ENCODE data around the gene STIM1. TPM values are rescaled to one million over a fixed set of nuclear protein-coding genes. Genes with fewer than 3 reads are reported as not detected.
"Not testable (repeated sequence)": the region's sequence is repeated elsewhere in the genome, so short reads cannot be mapped to it uniquely, and the experiment has no call there.

STIM1 gene
- total RNA-seq, 2 experiments from 2014 or later = 103 to 108 TPM

DNA sequence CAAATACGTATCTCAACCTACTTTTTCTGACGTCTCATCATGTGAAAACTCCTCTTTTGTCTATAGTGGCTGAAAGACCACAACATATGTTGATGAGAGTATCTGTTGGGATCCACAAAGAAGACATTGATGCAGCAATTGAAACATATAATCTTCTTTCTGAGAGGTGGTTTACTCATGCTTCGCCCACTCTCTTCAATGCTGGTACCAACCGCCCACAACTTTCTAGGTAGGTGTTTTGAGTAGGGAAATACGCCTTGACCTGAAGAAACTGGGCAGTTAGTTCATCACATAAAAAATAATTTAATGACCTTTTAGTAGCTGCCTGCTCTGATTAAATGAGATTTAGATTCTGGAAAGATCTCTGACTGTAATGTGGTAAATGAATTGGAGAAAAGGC is 256.4 kb downstream of the STIM1 start:
- CTCF ChIA-PET = interaction anchor here (1.2 kb wide), 1 partner anchor 14 kb away, joined by 3 read pairs; no protein-coding TSS in a partner anchor
- H3K36me3 Mint-ChIP-seq (ENCODE audit: low read depth) = peaks cover 63% of the 10 kb centered on the region
- POLR2A ChIA-PET = no interaction called here
- H3K9me3 Mint-ChIP-seq = no peaks in the 10 kb centered on the region
- no peaks in the 10 kb centered on the region for H3K27me3 Mint-ChIP-seq
- no peak overlapping the region for H3K4me3 Mint-ChIP-seq
- H3K4me1 Mint-ChIP-seq = peaks cover 10% of the 10 kb centered on the region
- DNase-seq = no peak
- no peak overlapping the region for H3K27ac Mint-ChIP-seq

DNA sequence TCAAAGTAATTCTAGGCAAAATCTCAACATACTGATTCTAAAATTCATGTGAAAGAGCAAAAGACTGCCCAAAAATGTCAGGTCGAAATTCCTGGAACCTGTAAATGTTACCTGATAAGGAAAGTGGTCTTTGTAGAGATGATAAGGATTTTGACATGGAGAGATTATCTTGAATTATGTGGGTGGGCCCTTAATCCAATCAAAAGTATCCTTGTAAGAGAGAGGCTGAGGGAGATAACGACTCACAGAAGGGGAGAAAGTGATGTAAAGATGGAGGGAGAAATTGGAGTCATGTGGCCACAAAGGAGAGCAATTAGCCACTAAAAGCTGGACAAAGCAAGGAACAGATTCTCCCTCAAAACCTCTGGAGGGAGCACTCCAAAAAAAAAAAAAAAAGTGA is 259.7 kb downstream of the STIM1 start:
- no peak overlapping the region for H3K4me3 Mint-ChIP-seq
- peaks cover 6% of the 10 kb centered on the region for H3K4me1 Mint-ChIP-seq
- DNase-seq = no peak
- peaks cover 65% of the 10 kb centered on the region for H3K36me3 Mint-ChIP-seq (ENCODE audit: low read depth)
- CTCF ChIA-PET = interaction anchor here (0.9 kb wide), 1 partner anchor 385 kb away, joined by 3 read pairs; no protein-coding TSS in a partner anchor
- POLR2A ChIA-PET = no interaction called here
- no peaks in the 10 kb centered on the region for H3K9me3 Mint-ChIP-seq
- no peaks in the 10 kb centered on the region for H3K27me3 Mint-ChIP-seq
- H3K27ac Mint-ChIP-seq = no peak overlapping the region

DNA sequence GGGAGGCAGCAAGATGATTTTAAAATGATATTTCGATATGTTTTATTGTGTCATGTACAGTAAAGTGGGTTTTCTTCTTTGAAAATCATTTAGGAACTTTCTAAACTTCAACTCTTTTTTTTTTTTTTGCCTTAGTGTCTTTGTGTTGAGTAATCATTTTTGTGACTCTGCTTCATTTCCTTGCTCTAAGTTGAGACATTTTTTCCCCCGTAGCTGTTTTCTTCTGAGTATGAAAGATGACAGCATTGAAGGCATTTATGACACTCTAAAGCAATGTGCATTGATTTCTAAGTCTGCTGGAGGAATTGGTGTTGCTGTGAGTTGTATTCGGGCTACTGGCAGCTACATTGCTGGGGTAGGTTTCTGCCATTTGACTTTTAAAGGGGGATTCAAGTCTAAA is 262.6 kb downstream of the STIM1 start:
- Mint-ChIP-seq H3K27me3 (no peaks in the 10 kb centered on the region), H3K4me1 (peaks cover 6% of the 10 kb centered on the region), H3K27ac (no peak overlapping the region), H3K9me3 (no peaks in the 10 kb centered on the region), H3K36me3 (ENCODE audit: low read depth) (peaks cover 68% of the 10 kb centered on the region), H3K4me3 (no peak overlapping the region)
- POLR2A ChIA-PET = no interaction called here
- CTCF ChIA-PET = interaction anchor here (1.1 kb wide), 1 partner anchor 15 kb away, joined by 4 read pairs; no protein-coding TSS in a partner anchor
- no peak for DNase-seq

GRCh38 chr11:4123218-4123617 is 267.8 kb downstream of the STIM1 start:
- CTCF ChIA-PET = interaction anchor here (0.7 kb wide), 1 partner anchor 366 kb away, joined by 3 read pairs; no protein-coding TSS in a partner anchor
- Mint-ChIP-seq H3K27me3 (no peaks in the 10 kb centered on the region), H3K36me3 (ENCODE audit: low read depth) (peaks cover 76% of the 10 kb centered on the region), H3K4me1 (peaks cover 1% of the 10 kb centered on the region), H3K4me3 (no peak overlapping the region), H3K27ac (no peak overlapping the region), H3K9me3 (no peaks in the 10 kb centered on the region)
- DNase-seq = no peak
- POLR2A ChIA-PET = no interaction called here

DNA sequence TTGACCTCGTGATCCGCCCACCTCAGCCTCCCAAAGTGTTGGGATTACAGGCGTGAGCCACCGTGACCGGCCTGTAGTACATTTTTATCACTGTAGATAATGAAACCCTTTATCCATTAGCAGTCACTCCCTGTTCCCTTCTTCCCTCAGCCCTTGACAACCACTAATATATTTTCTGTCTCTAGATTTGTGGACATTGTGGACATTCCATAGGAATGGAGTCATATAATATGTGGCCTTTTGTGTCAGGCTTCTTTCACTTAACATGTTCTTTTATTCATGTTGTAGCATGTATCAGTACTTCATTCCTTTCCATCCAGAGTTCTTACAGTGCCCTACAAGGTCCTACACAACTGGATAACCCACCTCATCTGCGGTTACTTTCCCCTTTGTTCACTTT is 269.7 kb downstream of the STIM1 start:
- ChIA-PET CTCF (no interaction called here), POLR2A (no interaction called here)
- peaks cover 1% of the 10 kb centered on the region for H3K4me1 Mint-ChIP-seq
- H3K9me3 Mint-ChIP-seq = no peaks in the 10 kb centered on the region
- no peak overlapping the region for H3K4me3 Mint-ChIP-seq
- no peak overlapping the region for H3K27ac Mint-ChIP-seq
- H3K36me3 Mint-ChIP-seq (ENCODE audit: low read depth) = peaks cover 73% of the 10 kb centered on the region
- no peaks in the 10 kb centered on the region for H3K27me3 Mint-ChIP-seq
- DNase-seq = no peak

DNA sequence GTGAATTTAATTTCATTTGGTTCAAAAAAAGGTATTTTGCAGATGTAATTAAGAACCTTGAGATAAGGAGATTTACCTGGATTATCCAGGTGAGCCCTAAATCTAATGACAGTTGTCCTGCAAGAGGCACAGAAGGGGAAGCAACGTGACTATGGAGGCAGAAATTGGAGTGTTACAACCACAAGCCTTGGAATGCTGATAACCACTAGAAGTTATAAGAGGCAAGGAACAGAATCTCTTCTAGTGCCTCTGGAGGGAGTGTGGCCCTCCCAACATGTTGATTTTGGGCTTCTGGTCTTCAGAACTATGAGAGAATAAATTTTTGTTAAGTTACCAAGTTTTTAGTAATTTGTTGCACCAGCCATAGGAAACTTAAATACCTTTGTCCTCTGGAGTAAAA is 271.9 kb downstream of the STIM1 start:
- POLR2A ChIA-PET = no interaction called here
- H3K4me1 Mint-ChIP-seq = peaks cover 1% of the 10 kb centered on the region
- peaks cover 71% of the 10 kb centered on the region for H3K36me3 Mint-ChIP-seq (ENCODE audit: low read depth)
- CTCF ChIA-PET = no interaction called here
- no peaks in the 10 kb centered on the region for H3K9me3 Mint-ChIP-seq
- no peaks in the 10 kb centered on the region for H3K27me3 Mint-ChIP-seq
- no peak for DNase-seq
- no peak overlapping the region for H3K27ac Mint-ChIP-seq
- no peak overlapping the region for H3K4me3 Mint-ChIP-seq

DNA sequence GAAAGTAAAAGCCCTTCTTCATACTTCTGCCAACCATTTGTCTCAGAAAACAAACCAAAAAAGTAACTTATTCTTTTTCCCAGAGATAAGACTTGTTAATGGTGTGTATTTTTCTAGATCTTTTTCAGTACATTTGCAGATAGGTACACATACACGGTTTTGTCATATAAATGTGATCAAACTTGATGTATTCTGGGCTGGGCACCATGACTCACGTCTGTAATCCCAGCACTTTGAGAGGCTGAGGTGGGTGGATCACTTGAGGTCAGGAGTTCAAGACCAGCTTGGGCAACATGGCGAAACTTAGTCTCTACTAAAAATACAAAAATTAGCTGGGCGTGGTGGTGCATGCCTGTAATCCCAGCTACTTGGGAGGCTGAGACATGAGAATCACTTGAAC is 274.8 kb downstream of the STIM1 start:
- CTCF ChIA-PET = interaction anchor here (0.7 to 0.8 kb wide), 2 partner anchors 13 to 35 kb away, joined by 3 to 4 read pairs; no protein-coding TSS in a partner anchor
- H3K4me3 Mint-ChIP-seq, H3K9me3 Mint-ChIP-seq, H3K4me1 Mint-ChIP-seq, H3K27me3 Mint-ChIP-seq, POLR2A ChIA-PET, DNase-seq, H3K27ac Mint-ChIP-seq: not testable (repeated sequence)
- peaks cover 72% of the 10 kb centered on the region for H3K36me3 Mint-ChIP-seq (ENCODE audit: low read depth)

DNA sequence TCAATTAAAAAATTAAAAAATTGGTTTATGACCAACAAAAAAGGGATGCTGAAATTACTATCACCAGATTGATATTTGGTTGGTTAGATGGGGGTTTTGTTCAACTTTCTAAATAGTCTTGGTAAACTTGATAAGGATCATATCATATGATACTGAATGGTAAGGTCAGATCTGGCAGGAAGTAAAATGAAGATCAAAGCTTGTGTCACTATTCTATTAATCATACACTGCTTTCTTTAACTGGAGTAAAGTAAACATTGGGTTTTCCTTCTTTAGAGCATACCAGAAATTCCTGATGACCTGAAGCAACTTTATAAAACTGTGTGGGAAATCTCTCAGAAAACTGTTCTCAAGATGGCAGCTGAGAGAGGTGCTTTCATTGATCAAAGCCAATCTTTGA is 279.3 kb downstream of the STIM1 start:
- H3K36me3 Mint-ChIP-seq (ENCODE audit: low read depth) = peaks cover 71% of the 10 kb centered on the region
- no peak for DNase-seq
- no peaks in the 10 kb centered on the region for H3K4me1 Mint-ChIP-seq
- H3K27me3 Mint-ChIP-seq = no peaks in the 10 kb centered on the region
- H3K27ac Mint-ChIP-seq = no peak overlapping the region
- CTCF ChIA-PET = no interaction called here
- POLR2A ChIA-PET = no interaction called here
- H3K4me3 Mint-ChIP-seq = no peak overlapping the region
- peaks cover 12% of the 10 kb centered on the region for H3K9me3 Mint-ChIP-seq

DNA sequence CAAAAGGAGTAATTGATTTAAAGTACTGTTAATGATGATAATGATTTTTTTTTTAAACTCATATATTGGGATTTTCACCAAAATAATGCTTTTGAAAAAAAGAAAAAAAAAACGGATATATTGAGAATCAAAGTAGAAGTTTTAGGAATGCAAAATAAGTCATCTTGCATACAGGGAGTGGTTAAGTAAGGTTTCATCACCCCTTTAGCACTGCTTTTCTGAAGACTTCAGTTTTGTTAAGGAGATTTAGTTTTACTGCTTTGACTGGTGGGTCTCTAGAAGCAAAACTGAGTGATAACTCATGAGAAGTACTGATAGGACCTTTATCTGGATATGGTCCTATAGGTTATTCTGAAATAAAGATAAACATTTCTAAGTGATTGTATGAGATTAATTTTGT is 283.0 kb downstream of the STIM1 start:
- Mint-ChIP-seq H3K27me3 (no peaks in the 10 kb centered on the region), H3K9me3 (peaks cover 19% of the 10 kb centered on the region), H3K4me1 (no peaks in the 10 kb centered on the region), H3K36me3 (ENCODE audit: low read depth) (peaks cover 79% of the 10 kb centered on the region), H3K4me3 (no peak overlapping the region), H3K27ac (no peak overlapping the region)
- POLR2A ChIA-PET = no interaction called here
- CTCF ChIA-PET = no interaction called here
- DNase-seq = no peak

GRCh38 chr11:4140067-4140636 is 284.7 kb downstream of the STIM1 start:
- CTCF ChIA-PET = interaction anchor here (0.6 kb wide), 1 partner anchor 16 kb away, joined by 4 read pairs; no protein-coding TSS in a partner anchor

More at GRCh38 chr11:4140067-4140636, 284.7 kb downstream of the STIM1 start:
- POLR2A ChIA-PET = interaction anchor here (0.6 kb wide), 1 partner anchor 13 kb away, joined by 3 read pairs; no protein-coding TSS in a partner anchor
- H3K4me1 Mint-ChIP-seq = peaks cover 1% of the 10 kb centered on the region
- peaks cover 19% of the 10 kb centered on the region for H3K9me3 Mint-ChIP-seq
- H3K27ac Mint-ChIP-seq = no peak overlapping the region
- no peak for DNase-seq
- H3K27me3 Mint-ChIP-seq = no peaks in the 10 kb centered on the region
- peaks cover 68% of the 10 kb centered on the region for H3K36me3 Mint-ChIP-seq (ENCODE audit: low read depth)
- H3K4me3 Mint-ChIP-seq = no peak overlapping the region

Other genes starting within 250 kb of the STIM1 start
- gene ART5, start 213.7 kb upstream of the STIM1 start, total RNA-seq = not detected
- not detected for gene ART1, start 210.5 kb upstream of the STIM1 start, total RNA-seq
- 1 to 10 TPM; 3.0 to 3.1 TPM for gene CHRNA10, start 184.3 kb upstream of the STIM1 start, total RNA-seq
- gene NUP98, start 58.1 kb upstream of the STIM1 start, total RNA-seq = 100 to 1,000 TPM in 1 of 2 experiments, 10 to 100 TPM in 1; 94.7 to 116 TPM
- gene PGAP2, start 47.1 kb upstream of the STIM1 start, total RNA-seq = 10 to 100 TPM; 30.0 to 30.9 TPM
- gene RHOG, start 14.7 kb upstream of the STIM1 start, total RNA-seq = 100 to 1,000 TPM; 158 to 172 TPM
- 100 to 1,000 TPM; 177 to 236 TPM for gene RRM1, start 239.1 kb downstream of the STIM1 start, total RNA-seq

Data from activated CD4-positive, alpha-beta T cell treated with anti-CD3 and anti-CD28 coated beads, Interleukin-2, amount 10 ng/mL, durations not matched to agents 7 days and 5 days (primary cell).